Breast epithelium (tissue), 4 donors: ENCODE measurements around the gene CDX1. TPM values are rescaled to one million over a fixed set of nuclear protein-coding genes. Genes with fewer than 3 reads are reported as not detected.

Source experiments
- DNase-seq, 2 donors: peaks; one replicate each; pipeline ENCODE4 v3.0.0-alpha.2; 2019; ENCODE audit warnings: low spot score in 2 of 2
- H3K27ac ChIP-seq, 2 donors: fragments of 200-600 bp; sonication (generic) in 1 of 2; one replicate each; pipeline ENCODE4 v1.5.1; 2016 to 2019; ENCODE audit warnings: mild to moderate bottlenecking in 1 of 2
- H3K27me3 ChIP-seq, 2 donors: fragments of 200-600 bp; sonication (generic) in 1 of 2; one replicate each; pipeline versions ENCODE4 v1.5.1 to v1.6.0; 2017 to 2019; ENCODE audit warnings: control low read depth in 1 of 2, mild to moderate bottlenecking in 1 of 2
- H3K36me3 ChIP-seq: fragments of 200-600 bp; one replicate; pipeline ENCODE4 v1.5.1; 2019
- H3K4me1 ChIP-seq, 2 donors: fragments of 200-600 bp; sonication (generic); one replicate each; pipeline ENCODE4 v1.5.1; 2016 to 2019; ENCODE audit warnings: control low read depth in 1 of 2
- H3K4me3 ChIP-seq, 3 donors: fragments of 200-600 bp; sonication (generic); 1 replicate in 2 of 3; 2 replicates in 1 of 3; pipeline ENCODE4 v1.5.1; 2016 to 2019; ENCODE audit warnings: mild to moderate bottlenecking in 3 of 3, moderate library complexity in 2 of 3
- H3K9me3 ChIP-seq, 2 donors: fragments of 200-600 bp; sonication (generic) in 1 of 2; one replicate each; pipeline ENCODE4 v1.5.1; 2016 to 2019; ENCODE audit warnings: control low read depth in 1 of 2
- CTCF ChIP-seq, 3 donors: fragments of 450-650 bp; IDR thresholded peaks; one replicate each; pipeline ENCODE4 v1.5.1; 2016 to 2017; ENCODE audit warnings: antibody characterized with exemption in 3 of 3, mild to moderate bottlenecking in 3 of 3, moderate library complexity in 3 of 3
- POLR2A ChIP-seq: fragments of 450-650 bp; IDR thresholded peaks from one replicate; pipeline ENCODE4 v1.6.1; 2016; ENCODE audit warnings: antibody characterized with exemption, mild to moderate bottlenecking, moderate library complexity
- POLR2AphosphoS5 ChIP-seq, 3 donors: sonication (generic); formaldehyde crosslinking; IDR thresholded peaks; one replicate each; pipeline ENCODE4 v1.6.1; 2017; ENCODE audit warnings: antibody characterized with exemption in 3 of 3
- intact Hi-C: fragments of 100-400 bp; cut with DNase I; formaldehyde crosslinking; loops from one replicate; pipeline ENCODE4 v1.15.1; 2023; ENCODE audit warnings: low total_unique reads
- total RNA-seq, 3 donors: library from RNA; depleted of rRNA; stranded (reverse); fragments of >200 nt; gene quantifications; one replicate each; pipeline ENCODE4 v1.1.0, GENCODE V29; 2016

The CDX1 gene
- total RNA-seq, 3 donors from 2014 or later = 1.3 TPM; not detected in 2

GRCh38 chr5:150149618-150150017, 17.0 kb upstream of the CDX1 start:
- no peak for TF ChIP-seq CTCF (IDR thresholded peaks at IDR 0.05)
- TF ChIP-seq POLR2A = no peak
- no peak for TF ChIP-seq POLR2AphosphoS5 (IDR thresholded peaks at IDR 0.05)
- Histone ChIP-seq H3K27ac (peak overlapping the region; percentile 7 to 86), H3K4me3 (peak overlapping the region; percentile 27 to 67 (median 66)), H3K9me3 (no peaks in the 10 kb centered on the region), H3K36me3 (no peaks in the 10 kb centered on the region), H3K27me3 (no peaks in the 10 kb centered on the region), H3K4me1 (peaks cover 0 to 4% of the 10 kb centered on the region in 2 donors)
- intact Hi-C loops = no loop called here
- DNase-seq = no peak

GRCh38 chr5:150152636-150153462, 13.7 kb upstream of the CDX1 start:
- intact Hi-C loops = no loop called here
- Histone ChIP-seq H3K36me3 (no peaks in the 10 kb centered on the region), H3K27ac (peak overlapping the region in 1 of 2 donors; percentile 93), H3K4me3 (peak overlapping the region; percentile 55 to 67 (median 66)), H3K9me3 (no peaks in the 10 kb centered on the region), H3K4me1 (no peaks in the 10 kb centered on the region), H3K27me3 (no peaks in the 10 kb centered on the region)
- TF ChIP-seq CTCF (IDR thresholded peaks at IDR 0.05) = no peak
- DNase-seq = no peak

GRCh38 chr5:150153483-150153882, 13.1 kb upstream of the CDX1 start:
- TF ChIP-seq POLR2AphosphoS5 (IDR thresholded peaks at IDR 0.05) (no peak), POLR2A (no peak), CTCF (IDR thresholded peaks at IDR 0.05) (no peak)
- intact Hi-C loops = no loop called here
- H3K4me3 ChIP-seq = peak overlapping the region; percentile 55 to 67 (median 66)
- no peaks in the 10 kb centered on the region for H3K9me3 ChIP-seq
- H3K36me3 ChIP-seq = no peaks in the 10 kb centered on the region
- peak overlapping the region in 1 of 2 donors; percentile 93 for H3K27ac ChIP-seq
- no peaks in the 10 kb centered on the region for H3K27me3 ChIP-seq
- DNase-seq = no peak
- no peaks in the 10 kb centered on the region for H3K4me1 ChIP-seq

- intact Hi-C loops = no loop called here
- no peaks in the 10 kb centered on the region for H3K4me1 ChIP-seq
- DNase-seq = no peak
- no peaks in the 10 kb centered on the region for H3K36me3 ChIP-seq
- H3K27ac ChIP-seq = peak overlapping the region; percentile 78 to 93
- TF ChIP-seq CTCF (IDR thresholded peaks at IDR 0.05) = no peak
- peak in 1 of 3 donors; percentile 18 for TF ChIP-seq POLR2AphosphoS5 (IDR thresholded peaks at IDR 0.05)
- H3K27me3 ChIP-seq = no peaks in the 10 kb centered on the region
- no peaks in the 10 kb centered on the region for H3K9me3 ChIP-seq
- peak overlapping the region; percentile 55 to 67 (median 66) for H3K4me3 ChIP-seq
Measured at GRCh38 chr5:150153957-150154617, 12.5 kb upstream of the CDX1 start.

- intact Hi-C loops = no loop called here
- no peak for DNase-seq
Measured at GRCh38 chr5:150154618-150155128, 11.9 kb upstream of the CDX1 start.

More at GRCh38 chr5:150154618-150155128, 11.9 kb upstream of the CDX1 start:
- Histone ChIP-seq H3K4me1 (no peaks in the 10 kb centered on the region), H3K9me3 (no peaks in the 10 kb centered on the region), H3K27me3 (no peaks in the 10 kb centered on the region), H3K27ac (peak overlapping the region; percentile 78 to 93), H3K36me3 (no peaks in the 10 kb centered on the region), H3K4me3 (peak overlapping the region; percentile 55 to 67 (median 66))
- no peak for TF ChIP-seq POLR2A
- no peak for TF ChIP-seq CTCF (IDR thresholded peaks at IDR 0.05)
- no peak for TF ChIP-seq POLR2AphosphoS5 (IDR thresholded peaks at IDR 0.05)
